NCI-H526 (cell line): ENCODE measurements around the gene METTL8.

Experiments used
- DNase-seq, 2 experiments: peaks; one replicate each; lab custom pipeline; 2025; lab: John Stamatoyannopoulos, UW

METTL8 gene

DNA sequence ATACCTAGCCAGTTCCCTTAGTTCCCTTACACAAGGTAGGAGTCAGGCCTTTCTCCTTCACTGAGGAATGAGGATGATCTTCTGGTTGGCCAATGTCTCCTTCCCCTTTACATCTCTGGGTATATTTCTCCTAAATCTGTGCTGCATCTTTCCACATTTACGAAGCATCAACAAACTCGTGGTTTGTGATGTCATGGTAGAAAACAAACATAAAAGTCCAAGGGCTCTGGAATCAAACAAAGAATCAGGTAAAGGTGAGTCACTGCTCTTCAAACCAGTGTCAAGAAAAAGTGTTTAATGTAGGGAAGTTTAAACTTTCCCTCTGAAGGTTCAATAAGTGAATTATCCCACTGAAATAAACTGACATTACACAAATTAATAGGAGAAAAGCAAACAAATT lies 122.9 kb downstream of the METTL8 start:
- no peak for DNase-seq

- DNase-seq: no peak
Observed at GRCh38 chr2:171309455-171310286, 124.1 kb downstream of the METTL8 start.

DNA sequence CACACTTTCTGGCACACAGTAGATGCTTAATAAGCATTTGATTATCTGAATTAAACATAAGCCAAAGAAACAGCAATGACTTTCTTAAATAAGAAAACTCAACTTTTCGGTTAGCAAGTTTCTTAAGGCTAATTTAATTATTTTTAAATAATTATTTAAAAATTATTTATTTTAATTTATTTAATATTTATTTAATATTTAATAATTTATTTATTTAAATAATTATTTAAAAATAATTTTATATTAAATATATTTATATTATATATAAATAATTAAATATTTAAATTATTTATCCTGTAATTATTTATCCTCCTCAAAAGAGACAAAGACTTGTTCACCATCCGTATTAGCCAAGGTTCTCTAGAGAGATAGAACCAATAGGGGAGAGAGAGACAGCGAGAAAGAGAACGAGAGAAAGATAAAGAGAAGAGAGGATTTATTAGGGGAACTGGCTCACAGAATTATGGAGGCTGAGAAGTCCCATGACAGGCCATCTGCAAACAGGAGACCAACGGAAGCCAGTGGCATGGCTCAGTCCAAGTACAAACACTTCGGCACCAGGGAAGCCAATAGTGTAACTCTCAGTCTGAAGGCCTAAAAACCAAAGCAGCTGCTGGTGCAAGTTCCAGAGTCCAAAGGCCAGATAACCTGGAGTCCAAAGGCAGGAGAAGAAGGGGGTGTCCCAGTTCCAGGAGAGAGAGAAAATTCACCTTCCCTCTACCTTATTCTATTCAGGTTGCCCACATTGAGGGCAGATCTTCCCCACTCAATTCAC lies 125.3 kb downstream of the METTL8 start:
- no peak for DNase-seq

- DNase-seq: no peak
Observed at GRCh38 chr2:171307560-171307959, 126.2 kb downstream of the METTL8 start.

- DNase-seq: no peak
Observed at GRCh38 chr2:171297956-171298355, 135.8 kb downstream of the METTL8 start.

- no peak for DNase-seq
Observed at GRCh38 chr2:171294608-171295007, 139.2 kb downstream of the METTL8 start.

- DNase-seq: no peak
Observed at GRCh38 chr2:171293661-171294060, 140.1 kb downstream of the METTL8 start.

DNA sequence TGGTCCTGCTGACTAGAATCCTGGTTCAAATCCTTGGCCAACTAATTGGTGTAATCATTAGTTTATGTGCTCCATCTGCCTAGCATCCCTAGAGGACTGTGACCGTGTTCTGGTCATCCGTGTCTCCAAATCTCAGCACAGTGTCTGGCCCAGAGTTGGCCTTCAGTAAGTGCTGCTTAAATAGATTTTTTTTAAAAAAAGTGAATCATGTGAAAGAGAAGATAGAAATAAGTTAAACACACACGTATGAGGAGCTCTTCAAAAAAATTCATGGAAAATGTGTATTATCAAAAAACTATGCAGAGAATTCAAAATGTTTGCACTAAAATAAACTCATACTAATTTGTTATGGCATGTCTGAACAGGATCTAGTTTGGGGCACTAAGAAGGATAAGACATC lies 143.8 kb downstream of the METTL8 start:
- no peak for DNase-seq

DNA sequence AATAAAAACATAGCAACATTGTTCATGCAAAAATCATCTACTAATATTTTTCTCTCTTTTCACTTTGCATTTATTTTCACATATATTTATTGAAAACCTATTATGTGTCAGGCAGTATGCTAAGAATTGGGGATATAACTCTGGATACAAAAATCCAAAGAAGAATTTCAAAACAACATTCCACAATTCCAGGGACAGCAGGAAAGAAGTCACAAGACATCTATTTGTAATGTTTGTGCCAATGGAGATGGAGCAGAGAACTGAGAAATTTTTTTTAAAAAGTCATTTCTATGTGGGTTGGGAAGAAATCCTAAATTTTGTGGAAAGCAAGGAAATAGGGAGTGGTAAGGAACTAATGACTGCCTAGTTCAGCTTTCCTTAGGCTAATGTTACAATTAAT lies 144.5 kb downstream of the METTL8 start:
- no peak for DNase-seq

DNA sequence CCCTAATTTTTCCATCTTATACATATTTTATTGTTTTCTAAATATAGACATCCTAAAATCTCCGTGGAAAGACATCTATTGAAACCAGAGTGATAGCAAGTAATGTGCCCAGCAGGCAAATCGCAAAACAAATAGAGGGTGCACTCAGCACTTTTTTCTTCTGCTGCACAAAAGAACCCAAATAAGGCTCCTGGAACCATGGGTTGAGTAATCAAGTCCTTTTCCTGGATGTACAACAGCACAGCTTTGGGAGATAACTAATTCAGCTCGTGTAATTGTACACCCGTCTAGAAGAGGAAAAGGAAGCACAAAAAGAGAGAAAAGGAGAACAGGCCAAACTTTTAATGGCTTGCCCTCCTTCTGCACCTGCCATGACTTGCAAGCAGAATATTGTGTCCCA lies 146.2 kb downstream of the METTL8 start:
- DNase-seq: no peak

GRCh38 chr2:171287036-171287571 lies 146.7 kb downstream of the METTL8 start:
- no peak for DNase-seq

- peak in 1 of 2 experiments; percentile 9 for DNase-seq
Observed at GRCh38 chr2:171281110-171281509, 152.7 kb downstream of the METTL8 start.

DNA sequence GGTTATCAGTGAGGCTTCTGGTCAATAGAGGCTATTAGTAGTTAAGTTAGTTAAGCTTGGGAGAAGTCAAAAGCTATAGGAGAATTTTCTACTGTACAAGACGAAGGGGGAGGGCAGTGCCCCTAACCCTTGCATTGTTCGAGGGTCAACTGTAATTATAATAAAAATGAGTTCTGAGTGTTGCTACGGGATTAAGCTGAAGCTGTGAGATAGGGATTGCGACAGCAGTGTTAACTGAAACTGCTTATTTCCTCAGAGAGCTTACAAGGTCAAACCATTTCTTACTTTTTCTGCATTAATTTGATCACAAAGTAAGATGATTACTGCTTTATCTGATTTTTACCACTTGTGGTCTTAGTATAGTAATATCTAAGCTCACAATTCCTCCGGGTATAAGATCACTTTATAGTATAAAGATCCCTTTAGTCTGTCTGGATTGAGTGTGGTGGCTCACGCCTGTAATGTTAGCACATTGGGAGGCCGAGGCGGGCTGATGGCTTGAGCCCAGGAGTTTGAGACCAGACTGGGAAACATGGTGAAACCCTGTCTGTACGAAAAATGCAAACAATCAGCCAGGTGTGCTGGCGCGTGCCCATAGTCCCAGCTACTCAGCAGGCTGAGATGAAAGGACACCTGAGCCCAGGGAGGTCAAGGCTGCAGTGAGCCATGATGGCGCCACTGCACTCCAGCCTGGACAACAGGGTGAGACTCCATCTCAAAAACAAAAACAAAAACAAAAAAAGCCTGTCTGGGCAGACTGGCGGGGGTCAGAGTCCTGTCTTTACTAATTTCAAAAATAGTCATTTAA lies 153.6 kb downstream of the METTL8 start:
- DNase-seq: no peak

GRCh38 chr2:171274757-171275156 lies 159.0 kb downstream of the METTL8 start:
- DNase-seq: no peak

DNA sequence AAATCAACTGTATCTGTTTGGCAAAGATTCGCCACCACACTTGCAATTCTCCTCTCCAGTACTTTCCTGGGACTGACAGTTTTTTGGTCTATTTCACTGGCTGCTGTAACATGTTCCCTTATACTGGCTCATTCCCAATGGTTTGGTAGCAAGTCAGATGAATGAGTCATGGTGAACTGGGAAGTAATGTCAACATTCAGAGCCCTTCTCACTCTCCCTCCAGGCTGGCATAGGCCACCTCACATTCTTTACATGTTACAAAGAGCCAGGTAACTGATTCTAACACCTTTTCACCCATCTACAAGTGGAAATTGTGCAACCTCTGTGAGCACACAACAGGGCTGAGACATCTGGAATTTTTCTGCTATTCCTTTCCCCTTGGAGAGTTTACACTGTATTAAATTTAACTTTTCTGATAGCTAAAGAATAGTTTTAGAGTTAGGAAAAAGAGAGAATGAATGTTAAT lies 161.8 kb downstream of the METTL8 start:
- no peak for DNase-seq

DNA sequence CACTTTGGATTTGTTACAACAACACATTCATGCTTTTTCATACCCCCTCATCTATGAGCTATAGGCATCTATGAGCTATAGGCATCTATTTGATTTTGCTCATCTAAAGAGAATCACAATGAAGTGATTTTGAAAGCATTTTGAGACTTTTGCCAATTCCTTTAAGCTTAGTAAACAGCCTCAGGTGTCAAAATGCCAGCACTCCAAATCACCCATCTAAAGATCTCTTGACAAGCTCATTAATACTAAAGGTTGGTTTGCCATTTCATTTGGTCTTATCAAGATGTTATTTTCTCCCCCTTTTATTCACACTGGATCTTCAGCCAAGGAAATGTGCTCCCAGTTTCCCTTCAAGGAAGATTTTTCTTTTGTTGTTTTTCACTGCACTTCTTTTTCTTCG lies 162.4 kb downstream of the METTL8 start:
- no peak for DNase-seq

- DNase-seq: no peak
Observed at GRCh38 chr2:171267855-171268629, 165.7 kb downstream of the METTL8 start.
